ENCODE results near the gene PBX2. TPM values are rescaled to one million over a fixed set of nuclear protein-coding genes. Genes with fewer than 3 reads are reported as not detected.

Gene PBX2
- total RNA-seq, 1 experiment from 2014 or later, result 130 TPM

DNA sequence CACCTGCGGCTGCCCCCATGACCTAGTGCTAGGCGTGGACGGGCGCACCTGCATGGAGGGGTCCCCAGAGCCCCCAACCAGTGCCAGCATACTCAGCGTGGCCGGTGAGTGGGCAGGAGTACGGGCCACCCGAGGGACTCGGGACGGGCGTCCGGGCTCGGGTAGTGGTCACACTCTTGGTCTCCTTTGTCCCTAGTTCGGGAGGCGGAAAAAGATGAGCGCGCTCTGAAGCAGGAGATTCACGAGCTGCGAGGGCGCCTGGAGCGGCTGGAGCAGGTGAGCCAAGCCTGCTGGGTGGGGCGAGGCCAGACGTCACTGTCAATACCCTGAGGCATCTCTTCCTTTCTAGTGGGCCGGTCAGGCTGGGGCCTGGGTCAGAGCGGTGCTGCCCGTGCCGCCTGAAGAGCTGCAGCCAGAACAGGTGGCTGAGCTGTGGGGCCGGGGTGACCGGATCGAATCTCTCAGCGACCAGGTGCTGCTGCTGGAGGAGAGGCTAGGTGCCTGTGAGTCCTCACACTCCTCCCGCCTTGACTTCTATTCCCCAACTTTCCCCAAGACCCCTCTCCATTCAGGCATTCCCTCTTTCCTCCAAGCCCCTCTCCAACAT lies 22.7 kb downstream of the PBX2 start:
- Mint-ChIP-seq H3K9me3 (no peaks in the 10 kb centered on the region), H3K27me3 (ENCODE audit: low read depth) (no peaks in the 10 kb centered on the region), H3K4me3 (no peak overlapping the region), H3K27ac (peak overlapping the region; percentile 63), H3K4me1 (peaks cover 11% of the 10 kb centered on the region), H3K36me3 (peaks cover 41% of the 10 kb centered on the region)
- no peak for TF ChIP-seq NFYB (CRISPR knock-in tag; conservative IDR thresholded peaks at IDR 0.05; ENCODE audit: low read depth)
- TF ChIP-seq SP1 (CRISPR knock-in tag; conservative IDR thresholded peaks at IDR 0.05), result no peak
- no peak for TF ChIP-seq SMAD4 (CRISPR knock-in tag; IDR thresholded peaks at IDR 0.05)
- no peak for TF ChIP-seq ETV6 (CRISPR knock-in tag; IDR thresholded peaks at IDR 0.05)
- CTCF ChIA-PET, result interaction anchor here (0.5 to 5.1 kb wide), 14 partner anchors 9 to 119 kb away, joined by 3 to 47 read pairs (median 7); partner anchors contain the start of genes AGPAT1, ATF6B, FKBPL and GPSM3
- ATAC-seq (peak; percentile 8), DNase-seq (ENCODE audit: low spot score) (no peak)
- POLR2A ChIA-PET, result interaction anchor here (1.0 to 3.1 kb wide), 2 partner anchors 10 to 28 kb away, joined by 3 to 15 read pairs; no protein-coding TSS in a partner anchor

- no peak overlapping the region for H3K4me3 Mint-ChIP-seq
- ChIA-PET CTCF (interaction anchor here (0.5 to 5.1 kb wide), 14 partner anchors 8 to 118 kb away, joined by 3 to 47 read pairs (median 7); partner anchors contain the start of genes AGPAT1, ATF6B, FKBPL and GPSM3), POLR2A (interaction anchor here (1.0 to 3.1 kb wide), 2 partner anchors 10 to 29 kb away, joined by 3 to 15 read pairs; no protein-coding TSS in a partner anchor)
- H3K9me3 Mint-ChIP-seq, result no peaks in the 10 kb centered on the region
- no peaks in the 10 kb centered on the region for H3K27me3 Mint-ChIP-seq (ENCODE audit: low read depth)
- peak; percentile 93 for ATAC-seq
- peak; percentile 88 for DNase-seq (ENCODE audit: low spot score)
- H3K4me1 Mint-ChIP-seq, result peaks cover 11% of the 10 kb centered on the region
- H3K27ac Mint-ChIP-seq, result no peak overlapping the region
- peaks cover 44% of the 10 kb centered on the region for H3K36me3 Mint-ChIP-seq
- TF ChIP-seq EMX1 (CRISPR knock-in tag; IDR thresholded peaks at IDR 0.05), result no peak
- no peak for TF ChIP-seq ZNF416 (CRISPR knock-in tag; IDR thresholded peaks at IDR 0.05)
- no peak for TF ChIP-seq MAX (CRISPR knock-in tag; IDR thresholded peaks at IDR 0.05)
- TF ChIP-seq ZNF671 (CRISPR knock-in tag; IDR thresholded peaks at IDR 0.05), result no peak
- TF ChIP-seq USF1 (CRISPR knock-in tag; IDR thresholded peaks at IDR 0.05), result 0 out of 2 replicates have a peak, but pooled peaks have one; percentile 29
- no peak for TF ChIP-seq AFF4 (CRISPR knock-in tag; IDR thresholded peaks at IDR 0.05; ENCODE audit: borderline replicate concordance)
- TF ChIP-seq E2F1 (CRISPR knock-in tag; IDR thresholded peaks at IDR 0.05), result no peak
- no peak for TF ChIP-seq ZNF232 (CRISPR knock-in tag; IDR thresholded peaks at IDR 0.05)
- TF ChIP-seq NFATC4 (CRISPR knock-in tag; IDR thresholded peaks at IDR 0.05), result no peak
- TF ChIP-seq JAZF1 (CRISPR knock-in tag; IDR thresholded peaks at IDR 0.05), result no peak
- TF ChIP-seq ETV6 (CRISPR knock-in tag; IDR thresholded peaks at IDR 0.05), result 0 out of 2 replicates have a peak, but pooled peaks have one; percentile 66
- TF ChIP-seq KAT7 (CRISPR knock-in tag; IDR thresholded peaks at IDR 0.05; ENCODE audit: borderline replicate concordance), result peak; percentile 34; the same call in 1 of the 2 replicates
- no peak for TF ChIP-seq ZSCAN18 (CRISPR knock-in tag; IDR thresholded peaks at IDR 0.05)
- no peak for TF ChIP-seq NFYB (CRISPR knock-in tag; conservative IDR thresholded peaks at IDR 0.05; ENCODE audit: low read depth)
- TF ChIP-seq MYBL2 (CRISPR knock-in tag; IDR thresholded peaks at IDR 0.05), result no peak
- TF ChIP-seq CREM (CRISPR knock-in tag; IDR thresholded peaks at IDR 0.05), result no peak
- TF ChIP-seq, protein P1, sequence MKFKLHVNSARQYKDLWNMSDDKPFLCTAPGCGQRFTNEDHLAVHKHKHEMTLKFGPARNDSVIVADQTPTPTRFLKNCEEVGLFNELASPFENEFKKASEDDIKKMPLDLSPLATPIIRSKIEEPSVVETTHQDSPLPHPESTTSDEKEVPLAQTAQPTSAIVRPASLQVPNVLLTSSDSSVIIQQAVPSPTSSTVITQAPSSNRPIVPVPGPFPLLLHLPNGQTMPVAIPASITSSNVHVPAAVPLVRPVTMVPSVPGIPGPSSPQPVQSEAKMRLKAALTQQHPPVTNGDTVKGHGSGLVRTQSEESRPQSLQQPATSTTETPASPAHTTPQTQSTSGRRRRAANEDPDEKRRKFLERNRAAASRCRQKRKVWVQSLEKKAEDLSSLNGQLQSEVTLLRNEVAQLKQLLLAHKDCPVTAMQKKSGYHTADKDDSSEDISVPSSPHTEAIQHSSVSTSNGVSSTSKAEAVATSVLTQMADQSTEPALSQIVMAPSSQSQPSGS (CRISPR knock-in tag; IDR thresholded peaks at IDR 0.05; ENCODE audit: borderline replicate concordance, low read depth), result no peak
- TF ChIP-seq E2F5 (CRISPR knock-in tag; IDR thresholded peaks at IDR 0.05), result no peak
- TF ChIP-seq E2F4 (CRISPR knock-in tag; IDR thresholded peaks at IDR 0.05; ENCODE audit: borderline replicate concordance, low read depth), result no peak
These were observed 23.5 kb downstream of the PBX2 start for GRCh38 chr6:32166411-32167061.
